Renal cortical epithelial cell (primary cell): Measurements from ENCODE around the gene PCBP3. TPM values are rescaled to one million over a fixed set of nuclear protein-coding genes. Genes with fewer than 3 reads are reported as not detected.
"Not testable (repeated sequence)": the region's sequence is repeated elsewhere in the genome, so short reads cannot be mapped to it uniquely, and the experiment has no call there.

Source experiments
- DNase-seq: peaks from one replicate; pipeline ENCODE4 v3.0.0-alpha.2; 2011; ENCODE audit warnings: low read depth
- total RNA-seq: library from RNA; depleted of rRNA; stranded (reverse); fragments of >200 nt; gene quantifications from 2 replicates; pipeline ENCODE4 v1.2.3, GENCODE V29; 2014

The PCBP3 gene
- total RNA-seq, 1 donor from 2014 or later, result 0.15 TPM

DNA sequence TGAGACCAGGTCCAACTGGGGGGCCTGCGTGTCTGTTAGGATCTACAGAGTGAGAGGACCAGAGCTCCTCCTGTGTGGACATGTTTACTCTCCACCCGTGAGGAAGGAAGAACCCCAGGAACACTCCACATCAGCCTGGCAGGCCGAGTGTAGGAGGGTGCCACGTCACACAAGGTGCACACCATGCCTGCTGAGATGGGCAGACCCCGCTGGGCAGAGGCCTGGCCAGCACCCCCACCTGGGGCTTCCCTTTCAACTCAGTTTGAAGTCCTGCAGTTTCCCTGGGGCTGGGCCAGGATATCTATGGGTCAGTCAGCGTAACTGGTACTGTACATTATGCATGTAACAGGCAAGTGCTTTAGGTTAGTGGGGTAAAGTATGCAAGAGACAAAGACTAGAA lies 30.1 kb upstream of the PCBP3 start:
- DNase-seq, result no peak

DNA sequence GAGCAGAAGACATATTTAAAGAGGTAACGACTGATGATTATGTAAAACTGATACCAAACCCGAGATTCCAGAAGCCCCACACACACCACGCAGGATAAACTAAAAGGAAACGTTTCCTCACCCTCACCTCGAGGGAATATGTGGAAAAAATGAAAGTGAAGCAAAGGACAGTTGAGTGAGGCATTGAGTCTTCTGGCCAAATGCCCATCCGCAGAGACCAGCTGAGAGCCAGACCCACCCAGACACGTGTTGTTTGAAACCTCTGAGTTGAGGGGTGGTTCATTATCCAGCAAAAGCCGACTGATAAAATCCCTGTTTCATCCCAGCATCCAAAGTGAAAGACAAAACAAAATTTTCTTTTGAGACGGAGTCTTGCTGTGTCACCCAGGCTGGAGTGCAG lies 29.6 kb upstream of the PCBP3 start:
- no peak for DNase-seq

DNA sequence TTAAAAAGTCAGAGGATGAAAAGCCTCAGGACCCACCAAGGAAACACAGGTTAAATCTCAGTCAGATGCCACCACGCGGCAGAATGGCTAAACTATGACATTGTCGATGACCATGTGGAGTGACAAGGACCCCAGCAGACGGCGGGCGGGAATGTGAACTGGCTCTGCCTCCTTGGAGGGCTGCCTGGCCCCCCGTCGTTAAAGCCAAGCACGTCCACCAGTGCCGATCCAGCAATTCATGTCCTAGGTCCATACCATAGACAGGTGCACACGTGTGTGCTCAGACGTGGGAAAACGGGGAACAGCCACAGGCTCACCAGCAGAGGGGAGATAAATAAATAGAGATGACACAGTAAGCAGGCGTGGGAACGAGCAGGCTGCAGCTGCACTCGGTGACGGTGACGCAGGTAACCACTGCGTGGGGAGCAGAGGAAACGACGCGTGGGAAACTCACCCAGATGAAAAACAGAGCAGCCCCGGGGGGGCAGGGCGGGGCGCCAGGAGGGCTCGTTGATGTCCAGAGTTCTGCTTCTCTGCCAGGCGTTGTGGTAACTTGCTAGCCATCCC lies 28.3 kb upstream of the PCBP3 start:
- DNase-seq, result peak; percentile 16

DNA sequence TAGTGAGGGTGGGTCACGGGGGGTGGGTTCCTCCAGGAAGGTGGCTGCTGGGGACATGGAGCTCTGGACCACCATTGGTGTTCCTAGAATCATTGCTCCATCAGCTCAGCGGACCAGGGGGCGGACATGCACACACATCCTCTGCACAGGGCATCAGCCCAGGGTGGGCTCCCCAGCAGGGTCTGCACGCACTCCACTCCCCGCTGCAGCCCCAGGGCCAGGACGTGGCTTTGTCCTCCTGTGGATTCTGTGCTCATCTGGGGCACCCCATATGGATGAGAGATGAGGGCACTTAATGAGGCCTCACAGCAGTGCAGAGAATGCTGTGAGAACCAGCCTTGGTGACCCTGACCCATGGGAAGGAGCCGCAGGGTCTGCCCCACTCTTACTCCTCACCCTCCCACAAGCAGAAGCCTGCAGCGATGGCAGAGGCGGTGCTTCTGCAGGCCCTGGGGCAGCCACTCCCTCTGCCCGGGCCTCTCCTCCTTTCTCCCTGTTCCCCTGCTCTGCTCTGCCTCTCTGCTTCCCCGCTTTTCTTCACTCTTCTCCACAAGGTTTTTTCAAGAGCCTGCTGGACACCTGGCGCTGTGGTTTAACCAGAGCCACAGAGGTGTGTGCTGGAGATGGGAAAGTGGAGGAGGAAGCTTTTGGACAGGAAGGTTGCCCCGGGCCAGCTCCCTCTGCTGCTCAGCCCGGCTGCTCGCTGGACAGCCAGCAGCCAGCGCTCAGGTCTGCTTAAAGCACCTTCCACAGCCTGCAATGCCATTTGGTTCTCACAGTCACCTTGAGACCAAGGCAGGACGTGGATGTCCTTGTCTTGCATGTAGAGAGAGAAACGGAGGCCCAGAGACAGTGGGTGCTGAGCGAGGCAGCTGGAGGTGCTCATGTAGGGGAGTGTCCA lies 26.3 kb upstream of the PCBP3 start:
- DNase-seq, result no peak

DNA sequence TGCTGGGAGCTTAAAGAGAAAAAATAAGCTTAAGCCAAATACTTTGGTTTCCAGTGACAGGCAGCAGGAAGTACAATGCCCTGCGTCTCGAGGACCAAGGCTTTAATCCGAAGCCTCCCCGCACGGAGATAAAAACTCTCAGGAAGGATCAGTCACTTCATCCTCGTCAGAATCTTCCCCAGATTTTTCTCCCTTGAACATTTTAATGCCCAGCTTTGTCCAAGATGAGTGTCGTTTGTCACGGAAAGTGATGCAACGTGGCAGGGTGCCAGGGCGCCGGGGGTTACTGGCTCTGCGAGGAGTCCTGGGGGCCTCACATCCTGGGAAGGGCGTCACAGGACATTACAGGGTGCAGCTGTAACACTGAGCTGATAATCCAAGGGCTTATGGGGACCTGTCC lies 25.2 kb upstream of the PCBP3 start:
- no peak for DNase-seq

DNA sequence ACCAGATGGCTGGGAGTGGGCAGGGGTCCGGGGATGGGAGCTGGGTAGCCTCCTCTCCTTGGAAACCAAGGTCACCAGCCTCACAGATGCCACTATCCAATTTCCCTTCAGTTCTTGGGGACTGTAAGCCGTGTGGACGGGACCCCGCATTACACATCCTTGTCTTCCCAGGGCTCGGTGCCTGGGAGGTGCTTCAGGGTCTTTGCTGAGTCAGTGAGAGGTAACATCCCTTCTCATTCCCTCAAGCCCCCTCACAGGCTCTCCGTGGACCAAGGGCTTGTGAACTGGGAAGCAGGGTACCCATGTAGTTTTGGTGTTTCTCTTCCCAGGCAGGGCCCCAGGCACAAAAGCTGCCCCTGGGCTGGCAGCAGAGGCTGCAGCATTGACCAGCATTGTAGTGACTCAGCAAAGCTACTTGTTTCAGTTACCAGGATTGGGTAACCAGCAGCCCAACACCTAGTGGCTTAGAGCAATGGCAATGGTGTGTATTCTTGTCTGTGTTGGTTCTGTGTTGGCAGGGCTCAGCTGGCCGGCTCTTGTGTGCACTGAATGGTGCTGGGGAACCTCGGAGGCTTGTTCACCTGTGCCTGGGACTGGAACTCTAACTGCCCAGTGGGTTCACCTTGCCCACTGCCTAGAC lies 24.6 kb upstream of the PCBP3 start:
- DNase-seq, result no peak

DNA sequence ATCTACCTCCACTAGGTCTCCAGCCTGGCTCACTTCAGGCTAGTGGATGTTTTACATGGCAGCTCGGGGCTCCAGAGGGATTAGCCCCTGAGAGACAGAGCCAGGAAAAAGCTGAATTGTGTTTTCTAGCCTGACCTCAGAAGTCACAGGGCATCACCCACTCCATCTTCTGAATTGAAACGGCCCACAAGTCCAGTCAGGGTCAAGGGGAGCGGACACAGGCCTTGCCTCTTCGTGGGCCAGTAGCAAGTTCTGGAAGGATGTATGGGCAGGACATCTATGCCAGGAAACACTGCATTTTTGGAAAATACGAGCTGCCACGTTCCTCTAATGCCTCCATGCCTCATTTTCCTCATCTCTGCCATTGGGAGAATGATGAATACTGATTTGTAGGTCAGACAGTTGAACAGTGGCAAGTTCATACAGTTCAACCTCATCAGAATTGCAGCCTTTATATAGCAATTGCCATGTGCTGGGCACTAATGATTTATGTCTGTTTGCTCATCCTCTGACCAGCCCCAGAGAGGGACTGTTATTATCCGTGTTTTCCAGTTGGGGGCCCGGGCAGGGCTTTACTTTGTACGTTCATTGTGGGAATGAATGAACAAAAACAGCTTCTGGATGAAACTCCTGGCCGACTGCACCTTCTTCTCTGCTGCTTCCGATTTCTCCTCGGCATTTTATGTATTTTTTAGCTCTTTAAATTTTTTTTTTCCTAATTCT lies 23.2 kb upstream of the PCBP3 start:
- no peak for DNase-seq

DNA sequence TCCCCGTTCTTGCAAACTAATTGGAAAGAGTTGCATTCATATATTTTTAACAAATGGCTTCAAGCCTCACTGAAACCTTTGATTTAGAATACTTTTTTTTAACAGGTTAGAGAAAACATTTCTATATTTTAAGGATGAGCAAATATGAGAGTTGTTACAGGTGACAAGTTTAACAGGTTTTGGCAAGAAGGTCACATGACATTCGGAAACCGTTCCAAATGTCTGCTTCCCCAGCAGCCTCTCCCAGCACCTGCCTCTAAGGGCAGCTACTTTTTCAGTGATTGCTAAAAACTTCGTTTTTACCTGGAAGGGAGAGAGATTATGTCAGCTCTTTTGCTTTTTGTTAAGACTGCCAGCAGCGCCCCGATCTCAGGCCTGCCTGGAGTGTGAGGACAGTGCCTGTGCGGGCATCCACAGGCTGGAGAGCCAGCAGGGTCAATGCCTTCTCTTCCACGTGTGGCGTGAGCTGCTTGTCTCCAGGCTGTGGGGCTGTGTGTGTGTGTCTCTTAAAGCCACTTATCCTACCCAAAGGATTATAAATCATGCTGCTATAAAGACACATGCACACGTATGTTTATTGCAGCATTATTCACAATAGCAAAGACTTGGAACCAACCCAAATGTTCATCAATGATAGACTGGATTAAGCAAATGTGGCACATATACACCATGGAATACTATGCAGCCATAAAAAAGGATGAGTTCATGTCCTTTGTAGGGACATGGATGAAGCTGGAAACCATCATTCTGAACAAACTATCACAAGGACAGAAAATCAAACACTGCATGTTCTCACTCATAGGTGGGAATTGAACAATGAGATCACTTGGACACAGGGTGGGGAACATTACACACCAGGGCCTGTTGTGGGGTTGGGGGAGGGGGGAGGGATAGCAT lies 21.8 kb upstream of the PCBP3 start:
- DNase-seq, result not testable (repeated sequence)

DNA sequence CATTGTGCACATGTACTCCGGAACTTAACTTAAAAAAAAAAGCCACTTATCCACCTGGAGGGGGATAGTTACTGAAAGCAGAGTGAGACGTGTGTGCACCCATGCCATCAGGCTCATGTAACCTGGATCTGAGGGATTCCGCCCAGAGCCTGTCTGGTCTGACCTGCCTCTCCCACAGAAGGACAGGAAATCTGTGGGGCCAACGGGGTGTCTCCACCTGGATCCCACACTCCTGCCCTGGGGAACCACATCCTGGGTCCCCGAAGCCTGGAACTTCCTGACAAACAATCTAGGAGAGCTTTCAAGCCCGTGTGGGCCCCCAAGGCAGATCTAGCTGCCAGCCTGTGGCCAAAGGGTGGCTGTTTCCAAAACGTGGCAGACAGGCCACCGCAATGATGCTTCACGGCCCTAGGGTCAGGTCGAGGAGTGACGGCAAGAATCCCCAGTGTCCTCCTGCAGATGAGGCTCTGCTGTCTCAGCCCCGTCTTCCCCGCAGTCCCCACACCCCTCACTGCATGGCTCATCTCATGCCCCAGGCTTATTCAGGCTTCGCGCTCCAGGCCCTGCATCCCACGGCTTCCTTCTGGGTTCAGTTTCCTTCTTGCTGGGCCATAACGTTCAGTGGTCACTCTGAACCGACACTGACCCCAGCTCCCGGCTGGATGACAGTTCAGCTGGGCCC lies 21.0 kb upstream of the PCBP3 start:
- DNase-seq, result no peak

DNA sequence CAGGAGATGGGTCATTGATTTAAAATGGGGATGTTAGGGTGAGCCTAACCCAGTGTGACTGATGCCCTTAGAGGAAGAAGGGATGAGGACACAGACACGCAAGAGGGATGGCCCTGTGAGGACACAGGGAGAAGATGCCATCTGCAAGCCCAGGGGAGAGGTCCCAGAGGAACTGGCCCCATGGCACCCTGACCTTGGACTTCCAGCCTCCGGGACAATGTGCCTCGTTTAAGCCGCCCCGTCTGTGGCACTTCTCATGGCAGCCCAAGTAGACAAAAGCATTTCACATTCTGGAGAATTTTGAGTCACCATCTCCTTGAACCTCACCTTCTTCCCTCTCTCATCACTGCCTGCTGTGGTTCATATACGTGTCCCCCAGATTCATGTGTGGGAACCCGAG lies 20.1 kb upstream of the PCBP3 start:
- DNase-seq, result no peak

DNA sequence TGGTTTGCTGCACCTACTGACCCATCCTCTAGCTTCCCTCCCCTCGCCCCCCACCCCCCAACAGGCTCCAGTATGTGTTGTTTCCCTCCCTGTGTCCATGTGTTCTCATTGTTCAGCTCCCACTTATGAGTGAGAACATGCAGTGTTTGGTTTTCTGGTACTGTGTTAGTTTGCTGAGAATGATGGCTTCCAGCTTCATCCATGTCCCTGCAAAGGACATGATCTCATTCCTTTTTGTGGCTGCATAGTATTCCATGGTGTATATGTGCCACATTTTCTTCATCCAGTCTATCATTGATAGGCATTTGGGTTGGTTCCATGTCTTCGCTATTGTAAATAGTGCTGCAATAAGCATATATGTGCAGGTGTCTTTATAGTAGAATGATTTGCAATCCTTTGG lies 17.4 kb upstream of the PCBP3 start:
- DNase-seq, result not testable (repeated sequence)

DNA sequence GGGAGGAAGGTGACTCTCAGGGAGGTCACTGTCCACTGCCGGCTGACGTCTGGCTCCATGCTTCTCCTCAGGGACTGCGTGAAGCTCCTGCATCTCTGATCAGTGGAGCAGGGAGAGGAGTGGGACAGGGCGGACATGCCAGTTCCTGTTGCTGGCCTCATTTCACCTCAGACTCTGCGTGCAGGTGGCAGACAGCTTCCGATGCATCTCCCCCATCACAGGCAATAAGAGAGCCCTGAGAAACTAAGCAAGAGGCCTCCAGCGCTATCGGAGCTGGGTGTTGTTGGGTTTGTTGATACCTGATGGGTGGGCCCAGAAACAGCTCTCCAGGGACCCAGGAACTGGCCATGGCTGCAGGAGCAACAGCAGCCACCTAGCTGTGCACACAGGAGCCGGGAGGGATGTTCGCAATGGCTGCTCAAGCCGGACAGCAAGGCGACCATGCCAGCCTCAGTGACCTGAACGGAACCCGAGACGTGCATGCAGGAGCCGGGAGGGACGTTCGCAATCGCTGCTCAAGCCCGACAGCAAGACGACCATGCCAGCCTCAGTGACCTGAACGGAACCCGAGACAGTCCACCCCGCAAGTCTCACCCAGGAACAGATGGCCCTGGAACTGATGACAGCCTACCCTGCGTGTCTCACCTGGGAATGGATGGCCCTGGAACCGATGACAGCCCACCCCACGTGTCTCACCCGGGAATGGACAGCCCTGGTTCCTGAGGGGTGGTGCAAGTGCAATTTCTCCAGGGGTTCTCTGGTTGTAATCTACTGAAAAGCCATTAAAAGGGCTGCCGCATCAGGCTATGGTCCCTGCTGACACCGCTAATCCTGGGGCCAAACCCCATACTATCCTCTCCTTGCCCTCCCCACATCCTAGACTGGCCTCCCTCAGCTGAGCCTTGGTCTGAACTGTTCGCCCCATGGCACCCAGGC lies 14.2 kb upstream of the PCBP3 start:
- no peak for DNase-seq

DNA sequence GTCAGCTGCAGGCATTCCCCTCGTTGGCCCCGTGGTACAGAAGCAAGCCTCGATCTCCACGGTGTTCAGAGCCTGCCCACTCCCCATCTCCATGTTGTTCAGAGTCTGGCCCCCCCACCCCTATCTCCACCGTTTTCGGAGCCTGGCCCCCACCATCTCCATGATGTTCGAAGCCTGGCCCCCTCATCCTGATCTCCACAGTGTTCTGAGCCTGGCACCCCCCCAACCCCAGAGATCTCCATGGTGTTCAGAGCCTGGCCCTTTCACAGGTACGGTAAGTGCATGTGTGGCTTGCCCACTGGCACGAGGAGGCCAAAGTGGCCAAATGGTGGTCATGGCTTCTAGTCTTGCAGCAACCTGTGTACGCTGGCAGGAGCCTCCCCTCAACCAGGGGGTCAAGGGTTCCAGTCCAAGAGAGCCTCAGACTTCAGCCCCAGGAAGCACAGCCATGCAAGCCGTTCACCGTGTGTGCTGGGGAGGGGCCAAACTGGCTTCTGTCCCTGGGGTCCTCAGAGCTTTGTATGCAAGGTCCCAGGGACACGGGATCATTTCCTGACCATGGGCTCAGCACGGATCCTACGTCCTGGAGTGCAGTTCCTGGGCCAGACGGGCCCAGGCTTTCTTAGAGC lies 13.3 kb upstream of the PCBP3 start:
- DNase-seq, result no peak

DNA sequence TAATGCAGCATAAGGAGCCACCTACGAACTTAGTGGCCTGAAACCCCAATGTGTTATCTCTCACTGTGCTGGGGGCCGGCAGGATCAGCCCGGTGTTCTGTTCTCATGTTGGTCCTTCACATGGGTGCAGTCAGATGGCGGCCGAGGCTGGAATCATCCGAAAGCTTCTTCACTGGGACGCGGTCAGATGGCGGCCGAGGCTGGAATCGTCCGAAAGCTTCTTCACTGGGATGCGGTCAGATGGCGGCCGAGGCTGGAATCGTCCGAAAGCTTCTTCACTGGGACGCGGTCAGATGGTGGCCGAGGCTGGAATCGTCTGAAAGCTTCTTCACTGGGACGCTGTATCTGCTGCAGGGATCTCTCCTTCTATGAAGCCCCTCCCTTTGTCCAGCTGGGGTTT lies 12.6 kb upstream of the PCBP3 start:
- DNase-seq, result no peak

DNA sequence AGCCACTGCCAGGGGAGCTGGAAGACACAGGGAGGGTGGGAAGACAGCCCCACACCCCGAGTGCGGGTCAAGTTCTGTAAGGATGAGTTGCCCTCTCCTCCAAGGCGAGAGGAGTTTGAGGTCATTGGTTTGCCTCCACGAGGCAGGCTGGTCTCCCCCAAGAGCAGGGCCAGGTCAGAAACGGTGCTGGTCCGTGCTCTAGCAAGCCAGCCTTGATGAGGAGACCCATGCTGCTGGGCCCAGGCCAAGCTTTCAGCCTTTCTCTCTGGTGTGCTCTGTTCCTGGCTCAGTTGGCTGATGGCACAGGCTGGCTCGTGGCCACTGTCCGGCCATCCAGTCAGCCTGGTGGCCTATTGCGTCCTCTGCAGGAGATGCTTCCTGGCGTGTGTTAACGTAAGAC lies 12.0 kb upstream of the PCBP3 start:
- no peak for DNase-seq

DNA sequence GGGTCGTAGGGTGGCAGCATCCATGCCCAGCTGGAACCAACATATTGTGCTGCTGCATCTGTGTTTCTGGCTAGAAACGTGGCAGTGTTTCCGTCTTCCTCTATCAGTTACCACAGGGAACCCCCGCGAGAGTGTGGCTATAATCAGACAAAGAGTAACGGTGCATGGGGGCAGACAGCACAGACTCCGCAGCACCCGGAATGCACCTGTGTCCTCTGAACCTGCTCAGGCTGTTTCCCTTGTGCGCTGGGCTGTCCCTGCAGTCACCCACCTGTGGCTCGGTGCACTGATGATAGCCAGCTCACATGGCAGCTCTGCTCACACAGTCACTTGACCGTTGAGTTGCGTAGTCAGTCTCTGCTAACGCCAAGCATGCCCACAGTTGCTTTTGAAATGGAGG lies 11.4 kb upstream of the PCBP3 start:
- no peak for DNase-seq

DNA sequence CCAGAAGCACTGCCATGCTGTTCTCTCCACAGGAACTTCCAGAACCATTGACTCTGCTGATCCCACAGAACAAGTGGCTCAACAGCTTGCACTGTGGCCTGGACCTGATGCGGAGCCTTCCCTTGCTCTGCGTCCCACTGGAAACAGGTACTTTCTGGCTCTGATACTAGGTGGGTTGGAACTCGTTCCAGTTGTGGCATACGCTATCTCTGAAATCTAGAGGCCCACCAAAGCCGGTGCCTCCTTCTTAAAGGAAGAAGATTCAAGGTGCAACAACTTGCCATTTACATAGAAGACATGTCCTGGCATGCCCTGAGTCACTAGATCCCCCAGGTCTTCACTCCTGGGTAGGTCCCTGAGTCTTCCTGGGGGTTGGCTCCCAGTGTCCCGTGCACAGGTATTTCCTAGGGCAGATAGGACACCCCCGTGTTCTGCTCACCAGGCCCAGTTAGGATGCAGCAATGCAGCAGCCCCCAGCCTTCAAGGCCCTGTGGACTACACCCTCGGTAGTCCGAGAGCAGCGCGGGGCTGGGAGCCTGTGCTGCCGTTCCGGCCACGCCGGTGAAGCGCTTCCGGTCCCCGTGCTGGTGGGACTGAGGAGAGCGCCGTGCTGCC lies 10.8 kb upstream of the PCBP3 start:
- no peak for DNase-seq

DNA sequence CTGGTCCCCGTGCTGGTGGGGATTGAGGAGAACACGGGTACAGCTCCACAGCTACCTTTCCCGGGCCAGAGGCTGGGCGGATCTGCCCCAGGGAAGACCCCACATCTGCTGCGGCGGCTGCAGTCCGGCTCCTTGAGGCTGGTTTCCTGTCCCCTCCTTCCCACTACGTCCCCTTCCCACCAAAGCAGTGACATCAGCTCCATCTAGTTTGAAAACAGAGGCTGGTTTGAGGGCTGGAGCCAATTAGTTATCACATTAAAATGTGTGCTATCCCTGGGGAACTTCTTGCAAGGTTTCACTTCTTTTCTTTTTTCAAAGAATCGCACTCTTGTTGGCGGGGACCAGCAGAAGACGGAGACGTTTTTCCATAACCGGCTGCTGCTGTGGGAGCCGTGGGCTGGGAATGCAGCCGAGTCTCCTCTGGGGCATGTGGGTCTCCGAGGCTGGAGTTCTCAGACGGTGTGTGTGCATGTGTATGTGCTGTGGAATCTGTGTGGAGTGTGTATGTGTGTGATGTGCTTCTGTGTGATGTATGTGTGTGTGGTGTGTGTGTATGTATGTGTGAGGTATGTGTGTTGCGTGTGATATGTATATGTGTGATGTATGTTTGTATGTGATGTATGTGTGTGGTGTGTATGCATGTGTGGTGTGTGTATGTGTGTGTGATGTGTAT lies 8.9 kb upstream of the PCBP3 start:
- no peak for DNase-seq
